Islet precursor cell (in vitro differentiated cells): ENCODE results near the gene HSD17B13.
"Not testable (repeated sequence)": the region's sequence is repeated elsewhere in the genome, so short reads cannot be mapped to it uniquely, and the experiment has no call there.

Experiments used
- DNase-seq: peaks from one replicate; pipeline ENCODE4 v3.0.0-alpha.2; 2018

The HSD17B13 gene

DNA sequence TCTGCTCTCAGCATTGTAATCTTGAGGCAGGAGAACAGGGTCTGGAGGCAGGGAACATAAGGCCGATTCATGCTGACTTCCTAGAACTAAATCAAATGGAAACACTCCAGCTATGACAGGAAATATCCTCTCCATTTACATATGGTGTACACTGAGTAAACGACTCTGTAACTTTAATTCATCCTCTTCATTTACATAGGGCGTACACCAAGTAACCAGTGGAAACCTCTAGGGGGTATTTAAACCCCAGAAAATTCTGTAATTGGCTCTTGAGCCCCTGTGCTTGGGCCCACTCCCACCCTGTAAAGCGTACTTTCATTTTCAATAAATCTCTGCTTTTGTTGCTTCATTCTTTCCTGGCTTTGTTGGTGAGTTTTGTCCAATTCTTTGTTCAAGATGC, 7.7 kb downstream of the HSD17B13 start:
- DNase-seq, result not testable (repeated sequence)

DNA sequence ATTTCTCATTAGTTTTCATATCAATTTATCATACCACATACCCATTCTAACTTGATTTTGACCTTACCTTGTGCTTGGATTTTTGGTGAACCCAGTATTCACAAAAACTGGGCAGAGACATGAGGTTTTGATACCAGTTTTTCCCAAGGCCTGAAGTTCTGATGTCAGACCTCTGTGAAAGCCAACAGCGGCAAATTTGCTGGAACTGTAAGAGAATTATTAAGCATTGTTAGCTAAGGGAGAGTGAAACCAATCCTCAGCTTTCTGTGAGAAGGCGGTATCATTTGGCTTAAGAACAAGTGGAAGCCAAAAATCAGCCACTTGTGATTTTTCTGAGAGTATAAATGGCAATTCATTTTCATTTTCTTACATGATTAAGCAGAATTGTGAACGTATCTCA, 8.9 kb downstream of the HSD17B13 start:
- no peak for DNase-seq

DNA sequence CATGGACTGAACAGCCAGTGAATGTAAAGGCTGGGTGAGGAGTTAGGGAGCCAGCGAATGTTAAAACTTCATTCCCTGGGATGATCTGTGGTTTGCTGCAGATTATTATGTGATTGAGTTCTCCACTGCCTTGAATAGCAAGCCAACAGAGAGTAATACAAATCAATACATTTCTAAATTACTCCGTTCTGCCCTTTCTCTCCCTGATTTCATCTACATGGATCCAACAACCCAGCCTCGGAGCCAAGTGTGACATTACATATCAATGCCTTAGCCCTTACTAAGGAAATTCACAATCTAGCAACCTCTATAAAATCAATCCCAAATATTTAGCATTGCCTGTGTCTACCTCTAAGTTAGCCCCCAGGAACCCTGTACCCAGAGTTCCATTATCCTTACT, 11.0 kb downstream of the HSD17B13 start:
- DNase-seq, result no peak

DNA sequence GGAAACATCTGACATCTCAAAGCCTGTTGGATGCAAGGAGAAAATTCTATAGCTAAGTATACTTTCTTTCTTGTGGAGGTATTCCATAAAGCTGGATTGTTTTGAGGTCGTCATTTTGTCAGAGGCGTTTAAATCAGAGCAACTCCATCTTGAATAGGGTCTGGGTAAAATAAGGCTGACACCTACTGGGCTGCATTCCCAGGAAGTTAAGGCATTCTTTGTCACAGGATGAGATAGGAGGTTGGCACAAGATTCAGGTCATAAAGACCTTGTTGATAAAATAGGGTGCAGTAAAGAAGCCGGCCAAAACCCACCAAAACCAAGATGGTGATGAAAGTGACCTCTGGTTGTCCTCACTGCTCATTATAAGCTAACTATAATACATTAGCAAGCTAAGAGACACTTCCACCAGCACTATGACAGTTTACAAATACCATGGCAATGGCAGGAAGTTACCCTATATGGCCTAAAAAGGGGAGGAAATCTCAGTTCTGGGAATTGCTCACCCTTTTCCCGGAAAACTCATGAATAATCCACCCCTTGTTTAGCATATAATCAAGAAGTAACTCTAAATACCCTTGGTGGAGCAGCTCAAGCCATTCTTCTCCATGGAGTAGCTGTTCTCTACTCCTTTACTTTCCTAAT, 11.9 kb downstream of the HSD17B13 start:
- DNase-seq, result no peak

DNA sequence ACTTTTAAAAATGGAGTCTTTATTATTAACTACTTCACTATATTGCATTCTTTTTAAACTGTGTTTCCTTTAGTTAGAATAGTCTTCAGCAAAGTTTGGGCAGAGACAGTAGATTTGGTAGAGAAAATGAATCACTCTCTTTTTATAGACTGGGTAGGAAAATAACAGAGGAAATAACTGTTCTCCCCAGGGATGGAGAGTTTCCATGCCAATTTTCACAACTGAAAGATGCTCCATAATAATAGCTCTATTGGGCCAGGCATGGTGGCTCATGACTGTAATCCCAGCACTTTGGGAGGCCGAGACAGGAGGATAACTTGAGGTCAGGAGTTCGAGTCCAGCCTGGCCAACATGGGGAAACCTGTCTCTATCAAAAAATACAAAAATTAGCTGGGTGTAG, 13.1 kb downstream of the HSD17B13 start:
- no peak for DNase-seq

DNA sequence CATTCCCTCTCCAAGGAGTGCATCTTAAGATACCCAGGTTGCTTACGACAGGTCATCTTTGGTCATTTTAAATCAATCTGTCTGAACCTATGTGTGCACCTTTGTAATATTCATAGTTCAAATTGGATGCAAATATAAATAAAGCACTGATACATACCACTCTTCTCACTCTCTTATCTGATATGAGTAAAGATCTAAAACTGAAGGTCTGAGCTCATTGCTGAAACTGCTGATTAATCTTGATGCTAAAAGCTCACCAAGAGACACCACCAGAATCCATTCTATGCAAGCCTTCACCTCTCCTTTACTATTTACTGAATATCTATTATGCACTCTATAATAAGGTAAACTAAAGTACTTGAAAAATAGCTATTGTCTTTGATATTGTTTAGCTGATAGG, 16.6 kb downstream of the HSD17B13 start:
- DNase-seq, result no peak

DNA sequence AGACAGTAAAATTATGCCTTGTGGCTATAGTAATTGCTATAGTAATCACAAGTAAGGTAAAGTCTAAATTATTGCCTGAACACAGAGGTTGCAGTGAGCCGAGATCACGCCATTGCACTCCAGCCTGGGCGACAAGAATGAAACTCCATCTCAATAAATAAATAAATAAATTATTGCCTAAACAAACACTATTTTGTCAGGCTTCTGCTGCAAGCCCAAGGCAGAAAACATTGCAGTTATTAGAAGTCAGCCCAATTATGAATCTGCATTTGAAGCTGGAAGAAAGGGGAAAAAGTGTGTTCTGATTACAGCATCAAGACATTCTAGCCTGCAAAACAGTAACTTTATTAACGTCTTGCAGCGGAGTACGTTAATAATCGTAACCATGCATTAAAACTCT, 17.1 kb downstream of the HSD17B13 start:
- no peak for DNase-seq

DNA sequence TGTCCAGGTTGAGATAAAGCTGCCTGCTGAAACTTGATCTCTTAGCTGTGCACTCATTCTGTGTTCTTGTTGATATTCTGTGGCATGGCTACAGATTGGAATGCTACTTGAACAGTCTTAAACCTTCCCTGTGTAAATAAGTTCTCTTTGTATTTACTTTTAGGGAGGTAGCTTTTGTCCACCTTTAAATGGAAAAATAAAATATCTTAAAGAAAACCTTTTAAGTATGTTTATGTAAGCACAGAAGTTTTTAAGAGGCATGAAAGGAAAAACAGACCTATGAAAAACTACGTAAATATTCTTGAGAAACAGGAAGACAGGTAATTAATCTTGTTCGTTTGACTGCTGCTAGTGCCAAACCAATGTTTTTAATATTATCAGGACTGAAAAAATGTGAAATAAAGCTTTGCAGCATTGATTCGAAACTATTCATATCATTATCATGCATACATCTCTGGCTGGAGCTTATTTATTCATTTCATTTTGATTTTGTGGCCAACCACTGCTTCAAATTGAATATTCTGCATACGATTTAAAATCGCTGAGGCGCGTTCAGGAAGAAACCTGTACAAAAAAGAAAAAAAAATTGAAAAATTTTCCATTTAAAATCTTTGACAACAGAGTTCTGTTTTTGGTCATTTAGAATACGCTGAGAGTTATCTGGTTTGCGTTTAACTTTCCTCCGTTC, 17.8 kb downstream of the HSD17B13 start:
- no peak for DNase-seq

DNA sequence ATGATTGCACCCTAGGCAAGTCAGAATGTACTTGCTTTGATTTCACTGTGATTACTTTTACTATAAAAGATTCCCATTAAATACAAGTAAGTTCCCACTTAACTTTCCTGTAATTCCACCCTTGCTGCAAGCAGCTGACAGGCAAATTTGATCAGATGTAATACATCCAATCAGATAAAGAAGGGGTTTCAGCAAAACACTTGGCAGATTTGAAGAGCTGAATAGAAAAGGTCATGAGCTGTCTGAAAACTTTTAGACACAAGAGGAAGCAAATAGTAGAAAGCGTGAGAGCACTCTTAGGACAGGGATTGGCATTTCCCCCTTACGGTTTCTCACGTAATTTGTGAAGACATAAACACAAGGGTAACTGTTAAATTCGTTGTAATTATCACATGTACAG, 22.8 kb downstream of the HSD17B13 start:
- DNase-seq, result no peak

DNA sequence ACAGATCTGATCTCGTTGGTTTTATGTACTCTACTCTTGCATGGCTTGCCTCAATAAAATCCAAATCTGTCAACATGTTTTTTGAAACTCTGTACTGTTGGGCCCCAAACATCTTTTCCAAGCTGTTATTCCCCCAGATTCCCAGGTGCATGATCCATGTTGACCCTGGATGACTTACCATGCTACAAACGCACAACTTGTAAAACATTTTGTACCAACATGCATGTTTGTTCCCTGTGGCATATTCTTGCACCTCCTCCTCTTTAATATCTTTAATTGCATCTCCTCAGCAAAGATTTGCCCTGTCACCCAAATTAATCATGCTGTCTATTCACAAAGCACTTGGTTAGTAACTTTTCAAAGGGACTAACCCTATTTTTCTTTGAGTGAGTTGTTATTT, 24.3 kb downstream of the HSD17B13 start:
- DNase-seq, result no peak

DNA sequence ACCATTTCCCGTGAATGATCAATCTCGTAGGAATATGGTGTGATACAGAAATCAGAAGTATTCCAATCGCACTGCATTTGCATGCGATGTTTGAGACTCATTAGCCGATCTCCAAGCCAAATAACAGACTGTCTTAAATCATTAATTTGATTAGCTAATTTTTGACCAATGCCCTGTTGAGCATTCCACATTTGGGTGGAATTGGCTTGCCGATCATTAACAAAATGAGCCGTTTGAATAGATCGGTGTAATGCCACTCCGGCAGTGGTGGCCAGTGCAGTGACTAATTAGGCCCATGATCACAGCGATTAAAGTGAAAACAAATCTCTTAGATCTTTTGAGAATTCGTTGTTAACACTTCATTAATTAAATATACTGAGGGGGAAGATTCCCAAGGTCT, 27.8 kb downstream of the HSD17B13 start:
- not testable (repeated sequence) for DNase-seq

DNA sequence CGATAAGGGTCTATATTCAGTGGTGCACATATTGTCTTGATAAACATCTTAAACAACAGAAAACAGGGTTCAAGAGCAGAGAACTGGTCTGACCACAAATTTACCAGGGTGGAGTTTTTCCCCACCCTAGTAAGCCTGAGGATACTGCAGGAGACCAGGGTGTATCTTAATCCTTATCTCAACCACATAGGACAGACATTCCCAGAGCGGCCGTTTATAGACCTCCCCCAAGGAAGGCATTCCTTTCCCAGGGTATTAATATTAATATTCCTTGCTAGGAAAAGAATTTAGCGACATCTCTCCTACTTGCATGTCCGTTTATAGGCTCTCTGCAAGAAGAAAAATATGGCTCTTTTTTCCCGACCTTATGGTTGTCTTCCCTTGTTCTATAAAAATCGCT, 28.8 kb downstream of the HSD17B13 start:
- not testable (repeated sequence) for DNase-seq

DNA sequence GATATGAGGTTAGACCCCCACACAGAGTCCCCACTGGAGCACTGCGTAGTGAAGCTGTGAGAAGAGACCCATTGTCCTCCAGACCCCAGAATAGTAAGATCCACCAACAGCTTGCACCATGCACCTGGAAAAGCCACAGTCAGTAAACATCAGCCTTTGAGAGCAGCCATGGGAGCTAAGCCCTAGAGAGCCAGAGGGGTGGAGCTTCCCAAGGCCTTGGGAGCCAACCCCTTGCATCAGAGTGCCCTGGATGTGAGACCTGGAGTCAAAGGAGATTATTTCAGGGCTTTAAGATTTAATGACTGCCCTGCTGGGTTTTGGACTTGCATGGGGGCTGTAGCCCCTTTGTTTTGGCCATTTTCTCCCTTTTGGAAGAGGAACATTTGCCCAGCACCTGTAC, 35.7 kb downstream of the HSD17B13 start:
- no peak for DNase-seq

DNA sequence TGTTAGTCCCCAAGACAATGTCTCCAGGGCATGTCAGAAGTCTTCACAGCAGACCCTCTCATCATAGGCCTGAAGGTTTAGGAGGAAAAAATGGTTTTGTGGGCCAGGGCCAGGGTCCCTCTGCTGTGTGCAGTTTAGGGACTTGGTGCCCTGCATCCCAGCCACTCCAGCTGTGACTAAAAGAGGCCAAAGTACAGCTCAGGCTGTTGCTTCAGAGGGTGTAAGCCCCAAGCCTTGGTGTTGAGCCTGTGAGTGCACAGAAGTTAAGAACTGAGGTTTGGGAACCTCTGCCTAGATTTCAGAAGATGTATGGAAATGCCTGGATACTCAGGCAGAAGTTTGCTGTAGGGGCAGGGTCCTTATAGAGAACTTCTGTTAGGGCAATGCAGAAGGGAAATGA, 38.4 kb downstream of the HSD17B13 start:
- not testable (repeated sequence) for DNase-seq

DNA sequence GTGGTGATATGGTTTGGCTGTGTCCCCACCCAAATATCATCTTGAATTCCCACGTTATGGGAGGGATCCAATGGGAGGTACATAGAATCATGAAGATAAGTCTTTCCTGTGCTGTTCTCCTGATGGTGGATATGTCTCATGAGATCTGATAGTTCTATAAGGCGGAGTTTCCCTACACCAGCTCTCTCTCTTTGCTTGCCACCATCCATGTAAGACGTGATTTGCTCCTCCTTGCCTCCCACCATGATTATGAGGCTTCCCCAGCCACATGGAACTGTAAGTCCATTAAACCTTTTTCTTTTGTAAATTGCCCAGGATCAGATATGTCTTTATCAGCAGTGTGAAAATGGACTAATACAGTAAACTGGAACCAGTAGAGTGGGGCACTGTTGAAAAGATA, 39.5 kb downstream of the HSD17B13 start:
- no peak for DNase-seq

DNA sequence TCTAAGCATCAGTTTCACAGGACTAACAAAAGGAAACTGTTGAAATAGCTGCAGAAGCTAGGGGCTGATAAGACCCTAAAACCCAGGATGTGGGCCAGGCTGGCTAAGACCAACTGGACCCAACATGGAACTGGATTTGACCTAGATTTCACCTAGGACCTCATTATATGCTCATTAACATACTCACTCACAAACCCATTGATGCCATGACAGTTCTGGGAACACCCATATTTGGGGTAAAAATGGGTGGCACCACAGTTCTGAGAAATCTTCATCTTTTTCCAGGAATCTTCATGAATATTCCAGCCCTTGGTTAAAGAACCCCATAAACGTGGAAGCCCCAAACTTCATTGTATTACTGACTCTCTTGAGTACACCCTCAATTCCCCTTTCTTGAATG, 41.1 kb downstream of the HSD17B13 start:
- DNase-seq, result no peak

DNA sequence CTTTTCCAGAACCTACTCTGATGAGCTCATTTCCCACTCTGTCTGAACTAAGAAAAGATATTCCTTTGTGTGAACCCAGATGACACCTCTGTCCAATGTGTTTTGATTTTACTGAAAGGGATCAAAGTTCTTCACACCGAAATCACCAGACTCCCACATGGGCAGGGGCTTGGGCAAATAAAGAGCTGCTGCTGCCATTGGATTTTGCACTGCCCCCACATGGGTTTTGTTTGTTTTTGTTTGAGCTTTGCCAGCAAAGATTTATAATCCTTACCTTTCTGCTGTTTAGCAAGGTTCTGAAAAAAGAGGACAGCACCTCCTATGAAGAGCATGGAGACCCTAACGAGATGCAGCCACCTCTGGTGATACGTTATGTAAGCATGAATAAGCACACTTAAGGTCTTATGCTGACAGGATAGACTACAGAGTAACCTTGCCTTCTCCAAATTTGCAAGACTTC, 44.3 kb downstream of the HSD17B13 start:
- no peak for DNase-seq

DNA sequence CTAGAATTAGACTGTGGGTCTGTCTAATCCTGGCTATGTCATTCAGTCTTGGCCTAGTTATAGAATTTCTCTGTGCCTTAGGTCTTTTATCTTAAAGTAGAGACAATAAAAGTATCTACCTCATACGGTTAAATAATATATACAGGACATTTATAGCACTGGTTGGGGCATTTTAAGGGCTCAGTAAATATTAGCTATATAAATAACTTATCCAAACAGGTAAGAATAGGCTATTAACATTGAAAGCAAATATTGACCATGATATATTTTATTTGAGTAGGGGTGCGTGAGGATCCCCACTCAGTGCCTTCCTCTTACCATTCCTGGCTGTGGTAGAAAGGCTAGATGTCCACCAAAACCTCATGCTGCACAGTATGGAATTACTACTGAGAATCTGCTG, 47.4 kb downstream of the HSD17B13 start:
- no peak for DNase-seq

DNA sequence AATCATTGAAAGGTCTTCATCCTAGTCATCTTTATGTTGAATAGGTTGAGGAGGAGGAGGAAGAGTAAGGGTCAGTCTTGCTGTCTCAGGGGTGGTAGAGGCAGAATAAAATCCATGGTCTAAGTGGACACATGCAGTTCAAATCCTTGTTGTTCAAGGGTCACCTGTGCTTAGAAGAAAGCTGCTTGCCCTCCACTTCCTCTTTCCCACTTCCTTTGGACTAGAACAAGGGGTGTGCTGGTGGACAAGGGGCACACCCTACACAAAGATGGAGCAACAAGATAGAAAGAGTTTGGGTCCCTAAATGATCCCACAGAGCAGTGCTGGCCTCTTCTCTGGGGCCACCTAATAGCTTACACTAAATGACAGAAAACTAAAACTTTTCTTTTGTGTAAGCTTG, 47.9 kb downstream of the HSD17B13 start:
- no peak for DNase-seq

DNA sequence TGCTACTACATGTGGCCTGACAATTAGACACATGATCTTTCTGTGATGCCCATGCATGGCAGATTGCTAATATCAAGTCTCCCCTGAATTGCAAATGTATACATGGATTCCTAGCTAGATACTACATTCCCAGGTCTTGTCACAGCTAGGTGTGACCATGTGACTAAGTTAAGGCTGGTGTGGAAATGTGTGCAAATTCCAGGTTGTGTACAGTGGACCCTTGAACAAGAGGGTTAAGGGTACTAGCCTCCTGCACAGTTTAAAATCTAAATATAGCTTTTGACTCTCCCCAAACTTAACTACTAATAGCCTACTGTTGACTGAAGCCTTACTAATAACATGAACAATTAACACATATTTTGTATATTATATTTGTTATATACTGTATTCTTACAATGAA, 48.4 kb downstream of the HSD17B13 start:
- no peak for DNase-seq

DNA sequence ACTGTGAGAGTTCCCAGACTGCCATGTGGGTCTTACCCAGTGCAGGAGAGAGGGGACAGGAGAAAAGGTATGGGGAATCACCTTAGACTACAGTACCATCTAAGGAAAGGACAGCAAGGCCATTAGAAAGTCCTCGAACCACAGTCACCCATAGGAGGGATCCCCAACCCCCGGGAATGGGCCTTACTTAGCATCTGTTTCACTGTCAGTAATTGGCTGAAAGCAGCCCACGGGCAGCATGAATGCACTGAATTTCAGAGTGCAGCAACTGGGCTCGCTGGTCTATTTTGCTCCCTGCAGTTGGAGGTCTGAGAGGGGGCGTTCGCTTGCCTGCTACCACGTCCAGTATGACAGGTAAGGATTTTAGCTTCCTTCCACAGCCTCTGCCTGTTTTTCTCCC, 51.9 kb downstream of the HSD17B13 start:
- DNase-seq, result no peak

DNA sequence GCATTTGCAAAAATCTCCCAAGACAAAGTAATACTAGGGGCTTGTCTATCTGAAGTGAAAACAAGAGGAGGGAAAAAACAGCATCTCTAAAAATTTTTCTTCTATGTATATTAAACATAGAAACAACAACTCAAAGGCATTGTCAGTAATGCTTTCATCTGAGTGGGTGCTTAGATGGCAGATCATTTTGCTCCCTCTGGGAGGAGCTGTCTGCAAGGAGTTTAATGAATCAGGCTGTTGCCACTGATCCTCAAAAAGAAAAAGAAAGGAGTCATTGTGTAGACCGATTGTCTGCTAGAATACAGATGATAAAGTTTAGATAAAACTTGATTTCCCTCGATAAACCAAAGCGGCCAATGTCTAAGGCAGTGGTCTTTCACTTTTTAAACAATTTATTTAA, 52.5 kb downstream of the HSD17B13 start:
- no peak for DNase-seq

DNA sequence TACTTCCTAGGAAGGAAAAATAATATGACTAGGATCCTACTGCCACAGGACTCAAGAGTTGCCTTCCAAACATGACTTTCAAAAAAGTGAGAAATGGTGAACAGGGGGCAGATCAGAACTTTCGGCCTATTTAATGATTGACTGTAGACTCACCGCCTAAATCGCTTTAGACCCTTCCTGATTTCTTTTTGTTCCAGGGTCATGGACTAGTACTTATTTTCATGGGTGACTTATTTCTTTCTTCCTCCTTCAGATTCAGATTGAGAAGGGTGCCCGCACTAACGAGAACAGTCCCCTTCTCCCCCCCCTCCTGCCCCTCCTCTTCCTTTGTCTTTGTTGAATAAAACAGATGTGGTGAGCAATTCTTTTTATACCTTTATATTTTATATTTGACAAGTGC, 54.3 kb downstream of the HSD17B13 start:
- no peak for DNase-seq

DNA sequence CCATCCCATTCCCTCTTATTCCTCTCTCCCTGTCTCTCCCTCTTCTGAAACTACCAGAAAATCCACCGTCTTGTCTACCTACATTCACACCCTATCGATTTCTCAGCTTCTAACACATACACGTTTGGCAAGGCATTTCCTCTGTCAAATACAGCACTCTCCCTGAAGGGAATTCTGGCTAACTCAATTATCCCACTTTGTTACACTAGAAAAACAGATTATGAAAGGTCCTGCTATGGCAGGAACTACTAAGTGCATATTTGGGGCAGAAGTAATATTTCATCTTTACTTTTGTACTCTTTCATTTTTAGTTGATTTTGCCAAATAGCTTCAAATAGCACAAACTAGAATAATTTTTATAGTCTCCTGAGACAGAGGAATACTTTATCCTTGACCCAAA, 55.7 kb downstream of the HSD17B13 start:
- no peak for DNase-seq

DNA sequence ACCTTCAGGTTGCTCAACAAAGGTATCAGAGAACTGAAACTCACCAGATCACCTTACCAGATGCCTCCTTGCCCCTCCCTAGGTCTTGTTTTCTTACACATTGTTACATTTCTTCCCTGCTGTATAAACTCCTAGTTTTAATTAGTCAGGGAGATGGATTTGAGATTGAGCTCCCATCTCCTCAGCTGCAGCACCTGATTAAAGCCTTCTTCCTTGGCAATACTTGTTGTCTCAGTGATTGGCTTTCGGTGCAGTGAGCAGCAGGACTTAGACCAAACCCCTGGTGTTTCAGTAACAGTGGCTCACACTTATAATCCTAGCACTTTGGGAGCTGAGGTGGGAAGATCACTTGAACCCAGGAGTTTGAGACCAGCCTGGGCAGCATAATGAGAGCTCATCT, 59.8 kb downstream of the HSD17B13 start:
- DNase-seq, result no peak
